GM23248 (cell line): Measurements from ENCODE around the gene IQCK.

Experiments used
- EZH2 ChIP-seq: fragments of 200-600 bp; sonication (generic); IDR thresholded peaks from 2 replicates; pipeline ENCODE4 v1.6.1; 2018; ENCODE audit warnings: antibody characterized with exemption, mild to moderate bottlenecking; ENCODE audit not compliant: insufficient read depth, poor library complexity, severe bottlenecking
- EZH2phosphoT487 ChIP-seq: fragments of 200-600 bp; sonication (generic); IDR thresholded peaks from 2 replicates; pipeline ENCODE4 v1.6.1; 2018; ENCODE audit warnings: antibody characterized with exemption, moderate library complexity, mild to moderate bottlenecking, low read depth; ENCODE audit not compliant: insufficient read depth

DNA sequence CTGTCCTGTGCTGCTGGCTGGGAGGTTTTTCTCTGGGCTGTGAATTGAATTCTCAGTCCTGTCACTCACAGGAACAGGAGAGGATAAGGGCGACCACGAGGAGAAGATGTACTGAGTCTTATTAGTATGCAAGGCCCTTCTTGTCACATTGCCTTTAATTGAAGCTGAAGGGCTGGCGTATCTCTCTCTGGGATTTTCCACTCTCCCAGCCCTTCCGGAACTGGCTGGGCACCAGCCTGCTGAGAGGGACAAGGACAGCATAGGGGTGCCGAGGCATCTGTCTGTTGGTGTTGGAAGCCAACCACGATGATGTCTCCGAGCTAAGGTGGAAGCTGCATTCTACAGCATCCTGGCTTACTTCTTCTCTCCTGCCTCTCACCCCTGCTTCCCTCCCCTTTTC lies 133.4 kb downstream of the IQCK start:
- TF ChIP-seq EZH2 (no peak), EZH2phosphoT487 (no peak)
